A673 (cell line): ENCODE results near the gene ASXL1. TPM values are rescaled to one million over a fixed set of nuclear protein-coding genes. Genes with fewer than 3 reads are reported as not detected.

Experiments used
- BruUV-seq: library from RNA; stranded (reverse); fragments of 400-500 nt; replicated peaks from 2 replicates; lab custom pipeline; 2021; lab: Mats Ljungman, UMichigan
- CTCF ChIA-PET: fragments of 300-600 bp; sonication (Branson Sonifier 250); formaldehyde crosslinking; loops from one replicate; lab custom pipeline; 2022; ENCODE audit warnings: antibody characterized with exemption; lab: Charles Lee
- POLR2A ChIA-PET: fragments of 300-600 bp; sonication (Branson Sonifier 250); formaldehyde crosslinking; loops from one replicate; lab custom pipeline; 2022; ENCODE audit warnings: antibody characterized with exemption; ENCODE audit not compliant: low non-redundant PET; lab: Charles Lee
- DNase-seq: peaks from one replicate; pipeline ENCODE4 v3.0.0-alpha.2; 2015; ENCODE audit warnings: low spot score
- H3K27ac ChIP-seq: fragments of 200-600 bp; sonication (generic); 2 replicates; pipeline ENCODE4 v1.5.1; 2016; ENCODE audit warnings: mixed run types, low read depth, mild to moderate bottlenecking, mixed read lengths, antibody characterized with exemption, low read length; ENCODE audit not compliant: poor library complexity, severe bottlenecking
- H3K27me3 ChIP-seq: fragments of 200-600 bp; sonication (generic); replicated peaks from 2 replicates; pipeline ENCODE4 v1.6.1; 2017; ENCODE audit warnings: mixed run types, low read depth, mild to moderate bottlenecking, mixed read lengths, antibody characterized with exemption, low read length; ENCODE audit not compliant: insufficient read depth, poor library complexity
- H3K36me3 ChIP-seq: fragments of 200-600 bp; sonication (generic); 2 replicates; pipeline ENCODE4 v1.6.1; 2016; ENCODE audit warnings: mixed run types, mild to moderate bottlenecking, mixed read lengths, antibody characterized with exemption, low read length; ENCODE audit not compliant: insufficient read depth, poor library complexity, severe bottlenecking
- H3K4me1 ChIP-seq: fragments of 200-600 bp; sonication (generic); 2 replicates; pipeline ENCODE4 v1.6.1; 2017; ENCODE audit warnings: mixed run types, mild to moderate bottlenecking, mixed read lengths, antibody characterized with exemption, low read length; ENCODE audit not compliant: insufficient read depth, poor library complexity, severe bottlenecking
- H3K4me3 ChIP-seq: fragments of 200-600 bp; sonication (generic); 2 replicates; pipeline ENCODE4 v1.5.1; 2016; ENCODE audit warnings: low read depth, mixed run types, mild to moderate bottlenecking, mixed read lengths, low read length; ENCODE audit not compliant: poor library complexity, severe bottlenecking
- H3K9me3 ChIP-seq: fragments of 200-600 bp; sonication (generic); 2 replicates; pipeline ENCODE4 v1.6.1; 2016; ENCODE audit warnings: mixed run types, low read depth, mild to moderate bottlenecking, mixed read lengths, antibody characterized with exemption, low read length; ENCODE audit not compliant: poor library complexity, severe bottlenecking
- EZH2 ChIP-seq: fragments of 200-600 bp; sonication (generic); IDR thresholded peaks from 2 replicates; pipeline ENCODE4 v1.6.1; 2017; ENCODE audit warnings: borderline replicate concordance, low read depth, mild to moderate bottlenecking, mixed read lengths, antibody characterized with exemption, low read length; ENCODE audit not compliant: poor library complexity, severe bottlenecking
- intact Hi-C: fragments of 100-400 bp; cut with micrococcal nuclease; formaldehyde crosslinking; loops from one replicate; pipeline ENCODE4 v1.10.0; 2022; ENCODE audit not compliant: unreplicated experiment
- total RNA-seq: library from RNA; stranded (reverse); gene quantifications from 2 replicates; pipeline ENCODE4 v1.2.3, GENCODE V29; 2021
- TF ChIP-seq, protein P1 (sequence below): fragments of 300-800, 200-600 bp; sonication (generic); conservative IDR thresholded peaks from 2 replicates; pipeline ENCODE4 v1.5.1; 2017; ENCODE audit warnings: low read depth, mild to moderate bottlenecking, antibody characterized with exemption, low read length, moderate library complexity, mixed read lengths

ASXL1 gene
- total RNA-seq, 1 experiment from 2014 or later = 101 TPM

DNA sequence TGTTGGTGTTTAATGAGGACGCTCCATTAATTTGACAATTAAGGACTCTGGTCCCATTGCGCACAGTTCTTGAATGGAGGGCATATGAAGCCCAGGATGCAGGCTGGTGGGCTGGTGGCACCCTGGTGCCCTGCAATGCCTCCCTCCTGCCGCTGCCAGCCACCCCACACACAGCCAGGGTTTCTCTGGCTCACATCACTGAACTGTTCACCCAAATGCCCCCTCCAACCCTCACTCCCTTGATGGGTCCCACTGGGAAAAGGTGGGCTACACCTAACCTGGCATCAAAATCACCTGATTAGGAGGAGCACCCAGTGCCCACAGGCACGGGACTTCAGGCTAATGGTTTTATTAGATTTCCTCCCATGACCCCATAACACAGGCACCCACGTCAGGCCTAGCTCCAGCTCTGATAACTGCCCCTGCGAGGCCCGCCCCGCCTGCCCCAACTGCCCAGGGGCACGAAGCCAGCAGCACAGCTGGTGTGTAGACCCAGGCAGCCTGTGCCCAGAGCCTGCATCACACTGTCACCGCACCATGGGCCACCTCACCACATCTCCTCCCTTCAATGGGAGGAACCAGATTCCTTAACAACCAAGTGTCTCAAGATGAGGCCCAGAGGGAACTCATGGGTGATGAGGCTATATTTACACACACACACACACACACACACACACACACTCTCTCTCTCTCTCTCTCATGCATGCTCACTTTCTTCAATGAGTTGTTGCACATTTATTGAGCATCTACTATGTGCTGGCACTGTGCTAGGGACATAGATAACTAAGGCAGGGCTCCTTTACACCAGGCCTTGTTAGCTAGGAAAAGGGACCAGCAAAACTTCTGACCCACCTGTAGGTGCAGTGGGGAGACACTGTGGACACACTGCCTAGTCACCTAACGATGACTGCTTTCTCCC lies 119.7 kb downstream of the ASXL1 start:
- CTCF ChIA-PET = no interaction called here
- no peak for TF ChIP-seq EZH2
- TF ChIP-seq, protein P1, sequence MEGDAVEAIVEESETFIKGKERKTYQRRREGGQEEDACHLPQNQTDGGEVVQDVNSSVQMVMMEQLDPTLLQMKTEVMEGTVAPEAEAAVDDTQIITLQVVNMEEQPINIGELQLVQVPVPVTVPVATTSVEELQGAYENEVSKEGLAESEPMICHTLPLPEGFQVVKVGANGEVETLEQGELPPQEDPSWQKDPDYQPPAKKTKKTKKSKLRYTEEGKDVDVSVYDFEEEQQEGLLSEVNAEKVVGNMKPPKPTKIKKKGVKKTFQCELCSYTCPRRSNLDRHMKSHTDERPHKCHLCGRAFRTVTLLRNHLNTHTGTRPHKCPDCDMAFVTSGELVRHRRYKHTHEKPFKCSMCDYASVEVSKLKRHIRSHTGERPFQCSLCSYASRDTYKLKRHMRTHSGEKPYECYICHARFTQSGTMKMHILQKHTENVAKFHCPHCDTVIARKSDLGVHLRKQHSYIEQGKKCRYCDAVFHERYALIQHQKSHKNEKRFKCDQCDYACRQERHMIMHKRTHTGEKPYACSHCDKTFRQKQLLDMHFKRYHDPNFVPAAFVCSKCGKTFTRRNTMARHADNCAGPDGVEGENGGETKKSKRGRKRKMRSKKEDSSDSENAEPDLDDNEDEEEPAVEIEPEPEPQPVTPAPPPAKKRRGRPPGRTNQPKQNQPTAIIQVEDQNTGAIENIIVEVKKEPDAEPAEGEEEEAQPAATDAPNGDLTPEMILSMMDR = no peak
- Histone ChIP-seq H3K36me3 (no peaks in the 10 kb centered on the region), H3K27me3 (no peaks in the 10 kb centered on the region), H3K9me3 (no peaks in the 10 kb centered on the region), H3K4me1 (peaks cover 10% of the 10 kb centered on the region), H3K27ac (no peak overlapping the region), H3K4me3 (no peak overlapping the region)
- POLR2A ChIA-PET = interaction anchor here (0.6 kb wide), 1 partner anchor 279 kb away, joined by 3 read pairs; no protein-coding TSS in a partner anchor
- intact Hi-C loops = no loop called here
- BruUV-seq = no TSS peak
- no peak for DNase-seq

DNA sequence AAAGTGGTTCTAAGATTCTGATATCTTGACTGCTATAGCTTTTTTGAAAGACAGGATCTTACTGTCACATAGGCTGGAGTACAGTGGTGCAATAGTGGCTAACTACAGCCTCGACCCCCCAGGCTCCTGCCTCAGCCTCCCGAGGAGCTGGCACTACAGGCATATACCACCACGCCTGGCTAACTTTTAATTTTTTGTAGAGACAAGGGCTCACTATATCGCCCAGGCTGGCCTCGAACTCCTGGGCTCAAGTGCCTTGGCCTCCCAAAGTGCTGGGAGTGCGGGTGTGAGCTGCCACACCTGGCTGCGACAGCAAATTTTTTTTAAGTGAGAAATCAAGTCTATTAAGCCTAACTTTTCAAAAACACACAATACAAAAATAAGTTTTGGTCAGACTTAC lies 120.4 kb downstream of the ASXL1 start:
- DNase-seq = no peak
- no peak overlapping the region for H3K4me3 ChIP-seq
- H3K27me3 ChIP-seq = no peaks in the 10 kb centered on the region
- intact Hi-C loops = no loop called here
- TF ChIP-seq, protein P1 = no peak
- TF ChIP-seq EZH2 = no peak
- POLR2A ChIA-PET = interaction anchor here (0.6 kb wide), 1 partner anchor 280 kb away, joined by 3 read pairs; no protein-coding TSS in a partner anchor
- H3K4me1 ChIP-seq = peaks cover 10% of the 10 kb centered on the region
- CTCF ChIA-PET = no interaction called here
- no peaks in the 10 kb centered on the region for H3K9me3 ChIP-seq
- no TSS peak for BruUV-seq
- H3K36me3 ChIP-seq = no peaks in the 10 kb centered on the region
- H3K27ac ChIP-seq = no peak overlapping the region

- no peak for TF ChIP-seq EZH2
- TF ChIP-seq, protein P1 = no peak
- Histone ChIP-seq H3K27me3 (no peaks in the 10 kb centered on the region), H3K27ac (no peak overlapping the region), H3K36me3 (no peaks in the 10 kb centered on the region), H3K4me3 (no peak overlapping the region), H3K9me3 (no peaks in the 10 kb centered on the region), H3K4me1 (peaks cover 10% of the 10 kb centered on the region)
- BruUV-seq = no TSS peak
- DNase-seq = no peak
- ChIA-PET POLR2A (no interaction called here), CTCF (no interaction called here)
- intact Hi-C loops = no loop called here
Observed at GRCh38 chr20:32479012-32479411, 120.9 kb downstream of the ASXL1 start.
